Mucosa of descending colon (tissue), 3 donors: Measurements from ENCODE around the gene GNAZ. TPM values are rescaled to one million over a fixed set of nuclear protein-coding genes. Genes with fewer than 3 reads are reported as not detected.

Source experiments
- ATAC-seq: fragments of 200-7000 bp; cut with Tn5 transposase; one replicate; pipeline ENCODE4 v1.9.1; 2020; ENCODE audit warnings: mild to moderate bottlenecking, moderate library complexity
- DNase-seq, 3 donors: peaks; one replicate each; pipeline ENCODE4 v3.0.0-alpha.2; 2020
- H3K36me3 ChIP-seq: fragments of 200-600 bp; one replicate; pipeline ENCODE4 v1.8.0; 2021; ENCODE audit warnings: low read depth, mild to moderate bottlenecking
- H3K4me1 ChIP-seq: fragments of 200-600 bp; one replicate; pipeline ENCODE4 v1.8.0; 2021; ENCODE audit warnings: low read depth, mild to moderate bottlenecking
- H3K4me3 ChIP-seq: fragments of 200-600 bp; one replicate; pipeline ENCODE4 v1.8.0; 2021; ENCODE audit warnings: mild to moderate bottlenecking
- H3K9me3 ChIP-seq: fragments of 200-600 bp; one replicate; pipeline ENCODE4 v1.8.0; 2021; ENCODE audit warnings: mild to moderate bottlenecking
- intact Hi-C, 2 donors: fragments of 100-400 bp; cut with DNase I in 1 of 2; cut with micrococcal nuclease in 1 of 2; formaldehyde crosslinking; loops; one replicate each; pipeline versions ENCODE4 v1.11.0 to v1.11.1; 2022; cut with DNase I, micrococcal nuclease
- total RNA-seq, 3 donors: library from RNA; stranded (reverse); fragmentation: NEBNext Ultra II Directional in 2 of 3; extraction: Animal tissue kit (Norgen Biotek cat#: 25700) in 2 of 3; gene quantifications; one replicate each; pipeline versions ENCODE4 v1.2.1 to v1.2.4, GENCODE V29; 2021 to 2023
- TF ChIP-seq, protein P1 (sequence below): fragments of 200-600 bp; IDR thresholded peaks from one replicate; pipeline ENCODE4 v1.8.0; 2022; ENCODE audit warnings: antibody characterized with exemption, mild to moderate bottlenecking
- donor health status: DM: no; HTN: no; CAD: no; lungs with moderate emphysema.
- donor health status: DM: no; HTN: no; CAD: no.
- donor health status: DM: no; HTN: yes; CAD: no.

Gene GNAZ
- total RNA-seq, 3 donors from 2014 or later = 0.96 to 25.1 (median 1.7) TPM

- intact Hi-C loops = loop anchor here in 1 of 2 donors (10.0 kb wide), 1 partner anchor 64 kb away; the partner anchor contains the start of gene GNAZ
- Histone ChIP-seq H3K4me3 (no peak overlapping the region), H3K36me3 (no peaks in the 10 kb centered on the region), H3K4me1 (peaks cover 11% of the 10 kb centered on the region), H3K9me3 (no peaks in the 10 kb centered on the region)
- TF ChIP-seq, protein P1, sequence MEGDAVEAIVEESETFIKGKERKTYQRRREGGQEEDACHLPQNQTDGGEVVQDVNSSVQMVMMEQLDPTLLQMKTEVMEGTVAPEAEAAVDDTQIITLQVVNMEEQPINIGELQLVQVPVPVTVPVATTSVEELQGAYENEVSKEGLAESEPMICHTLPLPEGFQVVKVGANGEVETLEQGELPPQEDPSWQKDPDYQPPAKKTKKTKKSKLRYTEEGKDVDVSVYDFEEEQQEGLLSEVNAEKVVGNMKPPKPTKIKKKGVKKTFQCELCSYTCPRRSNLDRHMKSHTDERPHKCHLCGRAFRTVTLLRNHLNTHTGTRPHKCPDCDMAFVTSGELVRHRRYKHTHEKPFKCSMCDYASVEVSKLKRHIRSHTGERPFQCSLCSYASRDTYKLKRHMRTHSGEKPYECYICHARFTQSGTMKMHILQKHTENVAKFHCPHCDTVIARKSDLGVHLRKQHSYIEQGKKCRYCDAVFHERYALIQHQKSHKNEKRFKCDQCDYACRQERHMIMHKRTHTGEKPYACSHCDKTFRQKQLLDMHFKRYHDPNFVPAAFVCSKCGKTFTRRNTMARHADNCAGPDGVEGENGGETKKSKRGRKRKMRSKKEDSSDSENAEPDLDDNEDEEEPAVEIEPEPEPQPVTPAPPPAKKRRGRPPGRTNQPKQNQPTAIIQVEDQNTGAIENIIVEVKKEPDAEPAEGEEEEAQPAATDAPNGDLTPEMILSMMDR = no peak
- ATAC-seq (no peak), DNase-seq (peak in 1 of 3 donors; percentile 31)
These were observed 68.5 kb downstream of the GNAZ start for GRCh38 chr22:23138584-23139435.

GRCh38 chr22:23140385-23140784, 70.1 kb downstream of the GNAZ start:
- H3K4me1 ChIP-seq = peaks cover 22% of the 10 kb centered on the region
- ATAC-seq = no peak
- TF ChIP-seq, protein P1 = no peak
- DNase-seq = no peak
- no peaks in the 10 kb centered on the region for H3K9me3 ChIP-seq
- no peak overlapping the region for H3K4me3 ChIP-seq
- no peaks in the 10 kb centered on the region for H3K36me3 ChIP-seq
- intact Hi-C loops = no loop called here

GRCh38 chr22:23142546-23143105, 72.3 kb downstream of the GNAZ start:
- no peak for ATAC-seq
- no peak for DNase-seq
- TF ChIP-seq, protein P1 = no peak
- Histone ChIP-seq H3K36me3 (no peaks in the 10 kb centered on the region), H3K9me3 (no peaks in the 10 kb centered on the region), H3K4me1 (peaks cover 22% of the 10 kb centered on the region), H3K4me3 (no peak overlapping the region)
- intact Hi-C loops = no loop called here

DNA sequence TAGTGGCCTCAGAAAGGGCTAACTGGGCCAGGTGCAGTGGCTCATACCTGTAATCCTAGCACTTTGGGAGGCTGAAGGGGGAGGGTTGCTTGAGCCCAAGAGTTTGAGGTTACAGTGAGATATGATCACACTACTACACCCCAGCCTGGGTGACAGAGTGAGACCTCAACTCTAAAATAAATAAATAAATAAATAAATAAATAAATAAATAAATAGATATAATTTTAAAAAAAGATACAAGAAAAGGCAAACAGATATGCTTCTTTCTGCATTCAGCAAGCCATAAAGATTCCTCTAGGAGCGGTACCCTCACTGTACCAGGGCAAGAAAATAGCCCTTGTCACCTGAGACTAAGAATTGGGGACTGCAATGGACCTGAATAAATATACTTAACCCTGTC, 72.8 kb downstream of the GNAZ start:
- DNase-seq = no peak
- TF ChIP-seq, protein P1 = no peak
- peaks cover 22% of the 10 kb centered on the region for H3K4me1 ChIP-seq
- ATAC-seq = no peak
- no peaks in the 10 kb centered on the region for H3K9me3 ChIP-seq
- H3K36me3 ChIP-seq = no peaks in the 10 kb centered on the region
- no peak overlapping the region for H3K4me3 ChIP-seq
- intact Hi-C loops = no loop called here

GRCh38 chr22:23144432-23144831, 74.1 kb downstream of the GNAZ start:
- DNase-seq = peak in 1 of 3 donors; percentile 42
- TF ChIP-seq, protein P1 = no peak
- intact Hi-C loops = no loop called here
- H3K4me1 ChIP-seq = peaks cover 22% of the 10 kb centered on the region
- H3K4me3 ChIP-seq = no peak overlapping the region
- ATAC-seq = no peak
- H3K9me3 ChIP-seq = no peaks in the 10 kb centered on the region
- H3K36me3 ChIP-seq = no peaks in the 10 kb centered on the region
